Activated naive CD4-positive, alpha-beta T cell (primary cell): ENCODE data around the gene ACAT2.
"Not testable (repeated sequence)": the region's sequence is repeated elsewhere in the genome, so short reads cannot be mapped to it uniquely, and the experiment has no call there.

Experiments used
- DNase-seq, 4 experiments: peaks; one replicate each; lab custom pipeline; 2025; lab: John Stamatoyannopoulos, UW

The ACAT2 gene

DNA sequence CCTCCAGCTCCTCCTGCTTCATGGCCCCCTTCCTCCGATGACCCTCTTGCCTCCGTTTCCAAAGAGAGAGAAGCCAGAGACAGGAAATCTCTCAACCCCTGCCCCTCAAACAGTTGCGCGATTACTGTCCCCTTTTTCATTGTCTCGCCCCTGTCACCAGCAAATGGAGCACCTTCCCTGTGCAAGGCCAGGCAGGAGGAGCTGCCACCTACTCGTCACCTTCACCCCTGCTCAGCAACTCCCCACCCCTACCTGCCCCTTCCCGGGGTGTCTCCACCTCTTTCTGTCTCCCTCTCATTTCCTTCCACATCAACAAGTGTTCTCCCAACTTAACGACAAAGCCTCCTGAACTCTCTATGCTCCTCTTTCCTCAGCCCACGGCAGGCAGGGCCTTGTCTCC, 51.9 kb downstream of the ACAT2 start:
- DNase-seq = no peak

DNA sequence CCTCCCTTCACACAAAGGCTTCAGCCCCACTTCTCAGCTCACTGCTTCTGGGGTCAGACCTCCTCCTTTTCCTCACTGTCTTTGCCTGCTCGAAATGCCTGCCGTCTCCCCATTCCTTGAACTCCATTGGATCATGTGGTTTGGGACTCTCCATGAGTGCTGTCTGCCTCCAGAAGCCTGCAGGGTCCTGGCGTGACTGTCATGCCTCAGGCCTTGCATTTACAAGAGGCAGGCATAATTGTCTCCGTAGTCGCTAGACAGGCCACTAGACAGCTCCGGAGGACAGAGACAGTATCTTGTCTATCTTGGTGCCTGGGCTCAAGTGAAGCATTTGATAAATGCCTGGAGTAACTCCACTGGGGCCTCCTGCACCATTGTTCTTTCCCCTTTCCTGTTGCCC, 53.6 kb downstream of the ACAT2 start:
- DNase-seq = no peak

DNA sequence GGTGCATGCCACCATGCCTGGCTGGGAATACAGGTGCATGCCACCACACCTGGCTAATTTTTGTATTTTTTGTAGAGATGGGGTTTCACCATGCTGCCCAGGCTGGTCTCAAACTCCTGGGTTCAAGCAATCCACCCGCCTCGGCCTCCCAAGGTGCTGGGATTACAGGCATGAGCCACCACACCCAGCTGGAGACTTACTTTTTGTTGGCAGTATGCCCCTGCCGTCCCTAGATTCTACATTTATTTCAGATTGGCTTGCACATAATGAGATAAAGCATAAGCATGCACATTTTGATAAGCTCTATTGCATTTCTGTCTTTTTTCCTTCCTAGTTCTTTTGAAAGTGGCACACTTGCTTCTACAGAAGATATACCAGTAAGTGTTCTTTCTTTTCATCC, 54.9 kb downstream of the ACAT2 start:
- not testable (repeated sequence) for DNase-seq

GRCh38 chr6:159817951-159818739, 56.3 kb downstream of the ACAT2 start:
- DNase-seq = no peak

GRCh38 chr6:159819098-159819497, 57.3 kb downstream of the ACAT2 start:
- no peak for DNase-seq

DNA sequence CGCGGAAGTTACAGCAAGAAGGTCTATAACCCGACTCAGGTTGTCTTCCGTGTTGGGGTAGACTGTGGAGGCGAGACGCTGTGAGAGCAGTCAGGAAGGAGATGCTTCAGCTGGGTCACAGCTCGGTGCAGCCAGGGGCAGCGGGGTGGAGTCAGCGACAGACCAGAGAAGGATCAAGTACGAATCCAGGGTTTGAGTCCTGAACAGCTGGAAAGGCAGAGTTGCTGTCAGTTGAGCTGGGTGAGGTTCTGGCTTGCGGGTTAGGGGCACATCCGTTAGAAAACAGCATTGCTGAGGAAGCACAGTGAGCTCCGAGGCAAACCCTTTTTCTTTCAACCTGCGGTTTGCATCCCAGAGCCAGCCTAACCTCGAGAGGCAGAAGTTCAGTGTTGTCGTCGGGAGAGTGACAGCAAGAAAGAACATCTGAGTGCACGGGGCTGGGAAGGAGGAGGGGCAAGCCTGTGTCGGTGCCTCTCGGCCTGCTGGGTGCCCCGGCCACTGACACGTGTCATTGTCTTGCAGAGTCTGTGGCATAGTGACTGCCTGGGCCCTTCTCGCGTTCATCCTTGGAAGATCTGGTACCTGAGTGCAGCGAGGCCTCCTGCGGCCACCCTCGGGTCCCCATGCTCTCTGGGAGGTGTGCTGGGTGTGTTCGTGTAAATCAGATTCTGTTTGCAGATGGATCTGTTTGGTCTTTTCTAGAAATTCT, 58.2 kb downstream of the ACAT2 start:
- peak in 1 of 4 experiments; percentile 5 for DNase-seq

DNA sequence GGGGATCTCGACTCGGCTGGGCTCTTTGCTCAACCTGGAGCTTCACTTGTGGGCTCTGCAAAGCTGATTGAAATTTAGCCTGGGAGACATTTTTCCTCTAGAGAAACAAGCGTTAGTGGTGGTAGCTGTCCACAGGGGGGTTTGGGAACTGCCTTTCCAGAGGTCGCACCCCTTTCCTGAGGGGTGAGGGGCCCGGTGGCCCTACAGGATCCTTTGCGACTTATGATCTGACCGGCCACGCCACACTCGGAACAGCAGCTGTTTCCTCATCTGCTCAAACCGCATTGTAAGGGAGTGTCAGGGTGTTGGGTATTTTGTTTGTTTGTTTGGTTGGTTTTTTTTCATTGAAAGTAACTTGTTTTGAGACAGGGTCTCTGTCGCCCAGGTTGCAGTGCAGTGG, 59.3 kb downstream of the ACAT2 start:
- no peak for DNase-seq

DNA sequence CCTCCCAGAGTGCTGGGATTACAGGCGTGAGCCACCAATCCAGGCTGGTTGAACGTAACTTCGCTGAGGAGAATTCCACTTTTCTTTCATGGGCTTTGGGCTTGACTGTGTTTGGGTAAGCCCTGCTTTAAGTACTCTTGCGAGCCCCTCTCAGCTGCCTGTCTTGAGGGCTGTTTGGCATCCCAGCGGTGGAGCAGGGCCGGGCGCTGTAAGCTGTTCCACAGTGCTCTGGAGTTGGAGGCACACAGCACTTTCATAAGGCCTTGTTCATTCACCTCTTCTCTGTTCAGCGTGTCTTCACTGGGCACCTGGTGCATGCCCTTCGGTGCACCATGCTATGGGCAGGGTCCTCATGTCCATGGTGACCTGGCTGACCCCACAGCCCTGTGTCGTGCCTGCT, 59.9 kb downstream of the ACAT2 start:
- no peak for DNase-seq

DNA sequence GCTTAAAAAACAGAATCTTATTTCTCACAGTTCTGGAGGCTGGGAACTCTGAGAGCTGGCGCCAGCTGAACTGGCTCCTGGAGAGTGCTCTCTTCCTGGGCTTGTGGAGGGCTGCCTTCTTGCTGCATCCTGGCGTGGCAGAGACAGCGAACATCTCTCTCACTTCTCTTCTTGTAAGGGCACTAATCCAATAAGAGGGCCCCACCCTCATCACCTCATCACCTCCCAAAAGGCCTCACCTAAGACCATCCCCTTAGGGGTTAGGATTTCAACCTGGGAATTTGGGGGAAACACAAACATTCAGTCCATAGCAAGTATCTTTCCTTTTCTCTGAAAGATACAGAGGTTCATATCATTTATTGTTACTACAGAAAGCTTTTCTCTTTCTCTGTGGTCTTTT, 62.1 kb downstream of the ACAT2 start:
- no peak for DNase-seq

GRCh38 chr6:159824690-159825089, 62.8 kb downstream of the ACAT2 start:
- not testable (repeated sequence) for DNase-seq

GRCh38 chr6:159826004-159826403, 64.2 kb downstream of the ACAT2 start:
- DNase-seq = no peak

GRCh38 chr6:159826968-159827647, 65.3 kb downstream of the ACAT2 start:
- no peak for DNase-seq

- no peak for DNase-seq
These were observed 66.2 kb downstream of the ACAT2 start for GRCh38 chr6:159828074-159828473.
